H1 (cell line): ENCODE measurements around the gene LPP. TPM values are rescaled to one million over a fixed set of nuclear protein-coding genes. Genes with fewer than 3 reads are reported as not detected.

Experiments used
- CTCF ChIA-PET: fragments of 300-600 bp; sonication (Branson Sonifier 250); formaldehyde crosslinking; loops from one replicate; lab custom pipeline; 2021; ENCODE audit not compliant: partially characterized antibody; lab: Charles Lee
- POLR2A ChIA-PET: fragments of 300-600 bp; sonication (Branson Sonifier 250); formaldehyde crosslinking; loops from one replicate; lab custom pipeline; 2021; ENCODE audit warnings: inconsistent platforms; ENCODE audit not compliant: partially characterized antibody; lab: Charles Lee
- DNase-seq, 2 experiments: peaks; one replicate each; pipeline versions ENCODE4 v3.0.0 to v3.0.0-alpha.2; 2010 to 2022; ENCODE audit warnings: low spot score in 2 of 2, low read depth in 1 of 2, mixed read lengths in 1 of 2
- FAIRE-seq: peaks from 2 replicates; lab custom pipeline; 2011; peaks lifted over from hg19 to GRCh38; lab: Jason Lieb, UNC
- H2AFZ ChIP-seq: 2 replicates; pipeline ENCODE4 v1.8.1; 2012; ENCODE audit warnings: low read length, inconsistent platforms
- H2AK5ac ChIP-seq: 2 replicates; pipeline ENCODE4 v1.6.1; 2013; ENCODE audit warnings: low read depth, low read length
- H2BK120ac ChIP-seq: replicated peaks from 2 replicates; pipeline ENCODE3; 2013; ENCODE audit warnings: low read depth, low read length, inconsistent platforms
- H2BK12ac ChIP-seq: 2 replicates; pipeline ENCODE4 v1.6.1; 2013; ENCODE audit warnings: low read depth, low read length
- H2BK15ac ChIP-seq: 2 replicates; pipeline ENCODE4 v1.6.1; 2013; ENCODE audit warnings: low read length
- H2BK20ac ChIP-seq: 2 replicates; pipeline ENCODE4 v1.6.1; 2013; ENCODE audit warnings: low read length
- H2BK5ac ChIP-seq: 2 replicates; pipeline ENCODE4 v1.6.1; 2013; ENCODE audit warnings: low read depth, low read length
- H3K14ac ChIP-seq: 2 replicates; pipeline ENCODE4 v1.6.1; 2013; ENCODE audit warnings: inconsistent platforms; ENCODE audit not compliant: insufficient read length
- H3K18ac ChIP-seq: 2 replicates; pipeline ENCODE4 v1.6.1; 2013; ENCODE audit warnings: low read length; ENCODE audit errors: extremely low read depth
- H3K23ac ChIP-seq: 2 replicates; pipeline ENCODE4 v1.6.1; 2013; ENCODE audit warnings: inconsistent platforms; ENCODE audit not compliant: insufficient read length
- H3K23me2 ChIP-seq: 2 replicates; pipeline ENCODE4 v1.6.1; 2013; ENCODE audit warnings: low read depth, low read length
- H3K27ac ChIP-seq: 2 replicates; pipeline ENCODE4 v1.6.1; 2011; ENCODE audit warnings: low read depth, low read length, inconsistent platforms
- H3K27me3 ChIP-seq, 4 experiments: replicated peaks in 1 of 4; 1 replicate in 1 of 4; 2 replicates in 3 of 4; pipeline versions ENCODE4 v1.6.1 to v1.8.1; 2011 to 2013; ENCODE audit warnings: low read length in 3 of 4, mild to moderate bottlenecking in 3 of 4, inconsistent platforms in 2 of 4, mixed read lengths in 2 of 4, moderate library complexity in 1 of 4; ENCODE audit not compliant: control insufficient read depth in 3 of 4, insufficient read depth in 3 of 4; ENCODE audit errors: extremely low read depth in 1 of 4
- H3K36me3 ChIP-seq, 4 experiments: 2 replicates each; pipeline versions ENCODE4 v1.6.1 to v1.8.1; 2011 to 2013; ENCODE audit warnings: mild to moderate bottlenecking in 4 of 4, low read length in 3 of 4, moderate library complexity in 2 of 4, control low read depth in 1 of 4, inconsistent platforms in 1 of 4; ENCODE audit not compliant: insufficient read depth in 4 of 4, control insufficient read depth in 2 of 4
- H3K4ac ChIP-seq: replicated peaks from 2 replicates; pipeline ENCODE3; 2013; ENCODE audit warnings: low read length, low read depth, mixed read lengths, inconsistent platforms; ENCODE audit not compliant: insufficient read length
- H3K4me1 ChIP-seq, 4 experiments: replicated peaks in 1 of 4; 1 replicate in 1 of 4; 2 replicates in 3 of 4; pipeline versions ENCODE4 v1.6.1 to v1.8.1; 2011 to 2013; ENCODE audit warnings: low read length in 3 of 4, inconsistent platforms in 2 of 4, mixed read lengths in 1 of 4; ENCODE audit not compliant: insufficient read depth in 4 of 4, control insufficient read depth in 3 of 4
- H3K4me2 ChIP-seq, 2 experiments: 2 replicates each; pipeline versions ENCODE4 v1.6.1 to v1.8.1; 2011 to 2013; ENCODE audit warnings: low read depth in 2 of 2, low read length in 2 of 2, control low read depth in 1 of 2, inconsistent platforms in 1 of 2, mild to moderate bottlenecking in 1 of 2; ENCODE audit not compliant: insufficient read depth in 1 of 2
- H3K4me3 ChIP-seq, 4 experiments: fragments of 200-600, 300-600 bp in 1 of 4; sonication (generic), shearing (Covaris generic), sonication (Bioruptor Twin) in 1 of 4; 2 replicates each; pipeline versions ENCODE4 v1.5.1 to v1.8.1; 2011 to 2016; ENCODE audit warnings: low read length in 4 of 4, low read depth in 3 of 4, control low read depth in 2 of 4, inconsistent platforms in 2 of 4, mild to moderate bottlenecking in 2 of 4, mixed read lengths in 1 of 4, moderate library complexity in 1 of 4; ENCODE audit not compliant: insufficient read depth in 2 of 4; ENCODE audit errors: extremely low read depth in 1 of 4
- H3K56ac ChIP-seq: replicated peaks from 2 replicates; pipeline ENCODE3; 2013; ENCODE audit warnings: low read depth, mild to moderate bottlenecking, mixed read lengths, low read length, inconsistent platforms; ENCODE audit not compliant: insufficient read length
- H3K79me1 ChIP-seq: 2 replicates; pipeline ENCODE4 v1.6.1; 2013; ENCODE audit warnings: low read depth, low read length, control low read depth
- H3K79me2 ChIP-seq, 2 experiments: 2 replicates each; pipeline versions ENCODE4 v1.6.1 to v1.8.1; 2012 to 2013; ENCODE audit warnings: low read length in 2 of 2, mild to moderate bottlenecking in 2 of 2, inconsistent platforms in 1 of 2; ENCODE audit not compliant: insufficient read depth in 2 of 2, control insufficient read depth in 1 of 2
- H3K9ac ChIP-seq, 4 experiments: replicated peaks in 1 of 4; 1 replicate in 1 of 4; 2 replicates in 3 of 4; pipeline versions ENCODE4 v1.6.1 to v1.8.1; 2011 to 2013; ENCODE audit warnings: low read depth in 3 of 4, low read length in 3 of 4, control low read depth in 2 of 4, mild to moderate bottlenecking in 2 of 4, moderate library complexity in 2 of 4, inconsistent platforms in 1 of 4; ENCODE audit errors: extremely low read depth in 1 of 4
- H3K9me3 ChIP-seq, 2 experiments: 2 replicates each; pipeline versions ENCODE4 v1.6.1 to v1.8.1; 2012 to 2013; ENCODE audit warnings: mild to moderate bottlenecking in 2 of 2, moderate library complexity in 2 of 2, control low read depth in 1 of 2, inconsistent platforms in 1 of 2, low read depth in 1 of 2, low read length in 1 of 2, mixed read lengths in 1 of 2; ENCODE audit not compliant: insufficient read depth in 2 of 2
- H4K20me1 ChIP-seq, 2 experiments: replicated peaks in 1 of 2; 2 replicates each; pipeline versions ENCODE3 to v1.8.1; 2011 to 2013; ENCODE audit warnings: inconsistent platforms in 2 of 2, low read length in 2 of 2, mild to moderate bottlenecking in 1 of 2; ENCODE audit not compliant: insufficient read depth in 2 of 2, control insufficient read depth in 1 of 2
- H4K5ac ChIP-seq: 2 replicates; pipeline ENCODE4 v1.6.1; 2013; ENCODE audit warnings: low read length, low read depth, mixed read lengths, inconsistent platforms; ENCODE audit not compliant: insufficient read length
- H4K8ac ChIP-seq: 2 replicates; pipeline ENCODE4 v1.8.0; 2013; ENCODE audit warnings: mild to moderate bottlenecking, moderate library complexity, low read length, inconsistent platforms; ENCODE audit not compliant: insufficient read depth; ENCODE audit errors: extremely low read depth
- H4K91ac ChIP-seq: replicated peaks from 2 replicates; pipeline ENCODE3; 2013; ENCODE audit warnings: low read length, mixed read lengths, inconsistent platforms; ENCODE audit not compliant: insufficient read length
- BACH1 ChIP-seq: IDR thresholded peaks from 2 replicates; pipeline ENCODE4 v1.6.1; 2012; ENCODE audit warnings: low read length, improper control_type of control experiment
- FOSL1 ChIP-seq: IDR thresholded peaks from 2 replicates; pipeline ENCODE4 v1.6.1; 2011; ENCODE audit warnings: mild to moderate bottlenecking, low read depth, low read length, moderate library complexity; ENCODE audit not compliant: insufficient read depth
- HDAC6 ChIP-seq: IDR thresholded peaks from one replicate; pipeline ENCODE4 v1.7.1; 2012; ENCODE audit warnings: low read depth, mild to moderate bottlenecking, inconsistent platforms, low read length, moderate library complexity
- JUND ChIP-seq: IDR thresholded peaks from 2 replicates; pipeline ENCODE4 v1.6.1; 2011; ENCODE audit warnings: mild to moderate bottlenecking, improper control_type of control experiment, low read length
- KDM4A ChIP-seq: IDR thresholded peaks from one replicate; pipeline ENCODE4 v1.7.1; 2012; ENCODE audit warnings: low read depth, mild to moderate bottlenecking, moderate library complexity, low read length, inconsistent platforms; ENCODE audit not compliant: severe bottlenecking
- RNF2 ChIP-seq: fragments of 200-900, 300-1000 bp; sonication (generic); IDR thresholded peaks from 2 replicates; pipeline ENCODE4 v1.7.1; 2016; ENCODE audit warnings: borderline replicate concordance, low read depth, mild to moderate bottlenecking, antibody characterized with exemption, low read length; ENCODE audit not compliant: poor library complexity, severe bottlenecking; ENCODE audit errors: missing control alignments
- SIN3A ChIP-seq, 2 experiments: IDR thresholded peaks in 1 of 2; conservative IDR thresholded peaks in 1 of 2; 2 replicates each; pipeline ENCODE4 v1.6.1; 2011 to 2012; ENCODE audit warnings: low read length in 2 of 2, improper control_type of control experiment in 1 of 2, low read depth in 1 of 2, mild to moderate bottlenecking in 1 of 2
- SP1 ChIP-seq: IDR thresholded peaks from 2 replicates; pipeline ENCODE4 v1.6.1; 2011; ENCODE audit warnings: low read depth, low read length
- SP4 ChIP-seq: IDR thresholded peaks from 2 replicates; pipeline ENCODE4 v1.6.1; 2012; ENCODE audit warnings: low read length, inconsistent platforms
- SUZ12 ChIP-seq: fragments of 200-600 bp; sonication (generic); IDR thresholded peaks from 2 replicates; pipeline ENCODE4 v1.6.1; 2012; ENCODE audit warnings: mild to moderate bottlenecking, inconsistent platforms, low read length, moderate library complexity, mixed read lengths
- TAF1 ChIP-seq: IDR thresholded peaks from 2 replicates; pipeline ENCODE4 v1.6.1; 2011; ENCODE audit warnings: mild to moderate bottlenecking, low read depth, low read length
- TBP ChIP-seq: IDR thresholded peaks from 2 replicates; pipeline ENCODE4 v1.6.1; 2011; ENCODE audit warnings: low read depth, low read length, improper control_type of control experiment
- TEAD4 ChIP-seq: IDR thresholded peaks from 2 replicates; pipeline ENCODE4 v1.6.1; 2012; ENCODE audit warnings: low read depth, low read length, inconsistent platforms, mixed read lengths
- WGBS, 2 experiments: shearing (Covaris generic) in 1 of 2; methylation state at CpG; one replicate each; pipeline versions ENCODE4 v1.1.6 to v1.1.7; 2013 to 2015; ENCODE audit warnings: low lambda C conversion rate in 2 of 2, mixed read lengths in 2 of 2, inconsistent platforms in 1 of 2, low coverage in 1 of 2, missing lambda C conversion rate in 1 of 2; ENCODE audit not compliant: insufficient replicate concordance in 2 of 2, insufficient coverage in 1 of 2, insufficient read length in 1 of 2; ENCODE audit errors: extremely low coverage in 1 of 2, missing lambda C conversion rate in 1 of 2; 5-methylcytosine and 5-hydroxymethylcytosine counted together
- polyA plus RNA-seq, 7 experiments: library from polyadenylated mRNA; depleted of rRNA in 3 of 7; stranded (reverse) in 5 of 7; unstranded in 2 of 7; fragments of >200 nt in 5 of 7; fragments of 200-250 nt in 2 of 7; gene quantifications; 1 replicate in 5 of 7; 2 replicates in 1 of 7; 4 replicates in 1 of 7; pipeline versions ENCODE4 v1.2.1 to v1.2.3, GENCODE V29; 2011 to 2013; ENCODE audit warnings: missing spikeins in 2 of 7, mixed read lengths in 2 of 7
- total RNA-seq: library from RNA; stranded (reverse); fragmentation: NEBNext Ultra II Directional; extraction: Animal tissue kit (Norgen Biotek cat#: 25700); gene quantifications from 2 replicates; pipeline ENCODE4 v1.2.1, GENCODE V29; 2021

The LPP gene
- total and polyA plus RNA-seq, 2 of the 8 experiments (the other 6 are each of a cell fraction or from before 2014, with no cell fraction given), result 10.0 to 53.3 TPM

DNA sequence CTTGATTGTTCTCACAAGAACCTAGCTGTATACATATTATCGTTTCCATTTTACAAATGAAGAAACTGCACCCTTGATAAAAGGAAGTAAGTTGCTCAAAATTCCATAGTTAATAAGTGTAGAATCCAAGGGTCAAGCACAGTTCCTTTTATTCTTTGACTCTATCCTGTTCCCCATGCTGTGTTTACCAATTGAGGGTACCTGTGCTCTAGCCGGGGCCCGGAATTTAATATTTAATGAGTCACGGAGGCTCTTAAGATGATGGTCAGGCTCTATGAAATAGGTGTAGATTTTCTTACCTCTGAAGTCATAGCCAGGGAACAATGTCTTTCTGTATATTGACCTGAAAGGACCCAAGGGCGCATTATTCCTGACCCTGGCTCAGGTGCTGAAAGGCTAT is 65.2 kb downstream of the LPP start:
- no peak overlapping the region for H3K4ac ChIP-seq
- no peak overlapping the region for H2BK12ac ChIP-seq
- no peaks in the 10 kb centered on the region for H3K27me3 ChIP-seq
- no peaks in the 10 kb centered on the region; a peak in 1 of 8 replicates for H3K36me3 ChIP-seq
- H3K23ac ChIP-seq, result no peak overlapping the region
- POLR2A ChIA-PET, result no interaction called here
- H3K23me2 ChIP-seq, result no peaks in the 10 kb centered on the region
- no peak overlapping the region for H2BK120ac ChIP-seq
- H3K9ac ChIP-seq, result no peak overlapping the region
- FAIRE-seq (no peak), DNase-seq (no peak)
- CTCF ChIA-PET, result interaction anchor here (2.1 to 2.8 kb wide), 2 partner anchors 14 to 64 kb away, joined by 4 to 18 read pairs; no protein-coding TSS in a partner anchor
- no peak overlapping the region for H2AFZ ChIP-seq
- no peak overlapping the region for H2BK5ac ChIP-seq
- 95% methylated on average over 5 of the region's 5 CpGs; no CpG with 5 or more reads in 1 of the 2 experiments for WGBS, 2 experiments
- H3K4me2 ChIP-seq, result no peak overlapping the region
- peaks cover 6% of the 10 kb centered on the region; the same call in 1 of the 2 replicates for H3K79me1 ChIP-seq
- peaks cover 3 to 38% of the 10 kb centered on the region in 2 experiments; a peak in 2 of 4 replicates for H3K79me2 ChIP-seq
- H3K18ac ChIP-seq, result no peak overlapping the region
- no peak overlapping the region for H3K56ac ChIP-seq
- no peak overlapping the region for H3K27ac ChIP-seq
- H3K4me1 ChIP-seq, result peaks cover 0 to 8% (median 4%) of the 10 kb centered on the region in 4 experiments; a peak in 3 of 7 replicates
- no peak overlapping the region for H3K4me3 ChIP-seq
- no peak overlapping the region for H3K14ac ChIP-seq
- H3K9me3 ChIP-seq, result no peaks in the 10 kb centered on the region
- H4K20me1 ChIP-seq, result no peaks in the 10 kb centered on the region
- no peak overlapping the region for H4K5ac ChIP-seq
- no peak overlapping the region for H2BK15ac ChIP-seq
- H2AK5ac ChIP-seq, result no peak overlapping the region
- no peak overlapping the region for H4K8ac ChIP-seq
- H2BK20ac ChIP-seq, result no peak overlapping the region
- no peak overlapping the region for H4K91ac ChIP-seq
- TF ChIP-seq HDAC6 (no peak), SP4 (no peak), FOSL1 (no peak), TAF1 (no peak), SP1 (no peak), SUZ12 (no peak), TBP (no peak), SIN3A (conservative IDR thresholded peaks at IDR 0.05 in 1 of 2, IDR thresholded peaks at IDR 0.05 in 1 of 2; ENCODE audit: low read depth in 1 of 2, low read length in 2 of 2) (no peak), JUND (no peak), BACH1 (no peak), TEAD4 (no peak), RNF2 (no peak), KDM4A (no peak)
